Measurements from ENCODE around the gene PIGO. TPM values are rescaled to one million over a fixed set of nuclear protein-coding genes. Genes with fewer than 3 reads are reported as not detected.

Gene PIGO
- total RNA-seq, 1 donor from 2014 or later: 35.2 TPM

- DNase-seq (ENCODE audit: low spot score): no peak
Observed at GRCh38 chr9:35106343-35106730, 9.9 kb upstream of the PIGO start.

- no peak for DNase-seq (ENCODE audit: low spot score)
Observed at GRCh38 chr9:35105571-35106342, 9.4 kb upstream of the PIGO start.

- no peak for DNase-seq (ENCODE audit: low spot score)
Observed at GRCh38 chr9:35105126-35105525, 8.7 kb upstream of the PIGO start.

GRCh38 chr9:35104586-35104985, 8.2 kb upstream of the PIGO start:
- DNase-seq (ENCODE audit: low spot score): no peak

- no peak for DNase-seq (ENCODE audit: low spot score)
Observed at GRCh38 chr9:35103660-35104191, 7.3 kb upstream of the PIGO start.

GRCh38 chr9:35102769-35103659, 6.6 kb upstream of the PIGO start, which contains the start of gene STOML2:
Gene STOML2 (minus strand): TSS chr9:35103131. CDS start chr9:35103094, 37 bp downstream.
- peak; percentile 95 for DNase-seq (ENCODE audit: low spot score)

GRCh38 chr9:35102465-35102768, 6.0 kb upstream of the PIGO start:
- no peak for DNase-seq (ENCODE audit: low spot score)

- DNase-seq (ENCODE audit: low spot score): no peak
Observed at GRCh38 chr9:35097573-35097972, 1.2 kb upstream of the PIGO start.

GRCh38 chr9:35091536-35091935, 4.9 kb downstream of the PIGO start:
- DNase-seq (ENCODE audit: low spot score): no peak

GRCh38 chr9:35089434-35089833, 7.0 kb downstream of the PIGO start:
- DNase-seq (ENCODE audit: low spot score): no peak

GRCh38 chr9:35085078-35085477, 11.3 kb downstream of the PIGO start:
- no peak for DNase-seq (ENCODE audit: low spot score)

GRCh38 chr9:35079426-35080341, 16.7 kb downstream of the PIGO start, which contains the start of gene FANCG:
Gene FANCG (minus strand): TSS chr9:35079942. CDS start chr9:35079524, 418 bp downstream.
- peak; percentile 90 for DNase-seq (ENCODE audit: low spot score)

- DNase-seq (ENCODE audit: low spot score): no peak
Observed at GRCh38 chr9:35079041-35079425, 17.4 kb downstream of the PIGO start.

GRCh38 chr9:35078066-35078465, 18.3 kb downstream of the PIGO start:
- no peak for DNase-seq (ENCODE audit: low spot score)

- DNase-seq (ENCODE audit: low spot score): no peak
Observed at GRCh38 chr9:35076848-35077247, 19.5 kb downstream of the PIGO start.

- no peak for DNase-seq (ENCODE audit: low spot score)
Observed at GRCh38 chr9:35075358-35075757, 21.0 kb downstream of the PIGO start.

- DNase-seq (ENCODE audit: low spot score): no peak
Observed at GRCh38 chr9:35074791-35075190, 21.6 kb downstream of the PIGO start.

- DNase-seq (ENCODE audit: low spot score): no peak
Observed at GRCh38 chr9:35074141-35074540, 22.2 kb downstream of the PIGO start.

GRCh38 chr9:35073279-35073612, 23.1 kb downstream of the PIGO start:
- DNase-seq (ENCODE audit: low spot score): no peak

- peak; percentile 99 for DNase-seq (ENCODE audit: low spot score)
Observed at GRCh38 chr9:35072461-35073278, 23.7 kb downstream of the PIGO start, which contains the start of gene VCP. Gene VCP (minus strand): TSS chr9:35072625. CDS start chr9:35072353, 272 bp downstream.
